Neural cell (in vitro differentiated cells): ENCODE measurements around the gene LDLRAD3. TPM values are rescaled to one million over a fixed set of nuclear protein-coding genes. Genes with fewer than 3 reads are reported as not detected.

ENCODE experiments used
- H2AFZ ChIP-seq: fragments of 200-600, 300-800 bp; sonication (generic), shearing (Covaris generic); 2 replicates; pipeline ENCODE4 v1.6.0; 2014; ENCODE audit warnings: low read depth, mild to moderate bottlenecking, antibody characterized with exemption, low read length, moderate library complexity
- H3F3A ChIP-seq: fragments of 200-600 bp; shearing (Covaris generic); 2 replicates; pipeline ENCODE4 v1.6.1; 2016; ENCODE audit warnings: mild to moderate bottlenecking, moderate library complexity, mixed read lengths, antibody characterized with exemption, low read length; ENCODE audit not compliant: insufficient read depth, poor library complexity, severe bottlenecking
- H3K27ac ChIP-seq: fragments of 200-600, 300-800 bp; sonication (generic), shearing (Covaris generic); 2 replicates; pipeline ENCODE4 v1.5.1; 2014; ENCODE audit warnings: mild to moderate bottlenecking, low read length, moderate library complexity
- H3K27me3 ChIP-seq: fragments of 300-800, 200-600 bp; sonication (generic), shearing (Covaris generic); 2 replicates; pipeline ENCODE4 v1.6.0; 2014; ENCODE audit warnings: mild to moderate bottlenecking, low read depth, low read length, moderate library complexity; ENCODE audit not compliant: insufficient read depth
- H3K36me3 ChIP-seq: fragments of 300-800, 200-600 bp; sonication (generic), shearing (Covaris generic); 2 replicates; pipeline ENCODE4 v1.5.1; 2014; ENCODE audit warnings: mild to moderate bottlenecking, antibody characterized with exemption, low read length, moderate library complexity; ENCODE audit not compliant: insufficient read depth
- H3K4me2 ChIP-seq: fragments of 300-800, 200-600 bp; sonication (generic), shearing (Covaris generic); 2 replicates; pipeline ENCODE4 v1.6.0; 2014; ENCODE audit warnings: mild to moderate bottlenecking, low read length
- H3K4me3 ChIP-seq: fragments of 300-800, 200-600 bp; sonication (generic), shearing (Covaris generic); 2 replicates; pipeline ENCODE4 v1.5.1; 2014; ENCODE audit warnings: mild to moderate bottlenecking, low read length, moderate library complexity
- H3K79me2 ChIP-seq: fragments of 200-600 bp; shearing (Covaris generic); replicated peaks from 2 replicates; pipeline ENCODE4 v1.6.0; 2014; ENCODE audit warnings: mild to moderate bottlenecking, low read length, moderate library complexity; ENCODE audit not compliant: insufficient read depth
- H3K9ac ChIP-seq: fragments of 300-800, 200-600 bp; sonication (generic), shearing (Covaris generic); 2 replicates; pipeline ENCODE4 v1.6.1; 2016; ENCODE audit warnings: mild to moderate bottlenecking, low read length, mixed read lengths
- H3K9me2 ChIP-seq: fragments of 200-600 bp; shearing (Covaris generic); 2 replicates; pipeline ENCODE4 v1.6.1; 2016; ENCODE audit warnings: mild to moderate bottlenecking, low read length, mixed read lengths; ENCODE audit not compliant: insufficient read depth
- H3K9me3 ChIP-seq: fragments of 200-600, 300-800 bp; sonication (generic), shearing (Covaris generic); 2 replicates; pipeline ENCODE4 v1.6.1; 2016; ENCODE audit warnings: mild to moderate bottlenecking, mixed run types, low read length, moderate library complexity, mixed read lengths
- H4K20me1 ChIP-seq: fragments of 200-600 bp; shearing (Covaris generic); 2 replicates; pipeline ENCODE4 v1.6.1; 2016; ENCODE audit warnings: mild to moderate bottlenecking, mixed run types; ENCODE audit not compliant: insufficient read depth
- EZH2 ChIP-seq: fragments of 200-600, 300-800 bp; shearing (Covaris generic), sonication (generic); IDR thresholded peaks from 2 replicates; pipeline ENCODE4 v1.6.1; 2014; ENCODE audit warnings: antibody characterized with exemption, low read length, borderline replicate concordance, mild to moderate bottlenecking; ENCODE audit not compliant: insufficient read depth, poor library complexity, severe bottlenecking
- POLR2AphosphoS5 ChIP-seq: IDR thresholded peaks from 2 replicates; pipeline ENCODE4 v1.6.1; 2012
- RAD21 ChIP-seq: fragments of 450-650 bp; conservative IDR thresholded peaks from 2 replicates; pipeline ENCODE4 v1.6.1; 2014; ENCODE audit warnings: antibody characterized with exemption, mild to moderate bottlenecking, moderate library complexity
- SMC3 ChIP-seq: fragments of 450-650 bp; conservative IDR thresholded peaks from 2 replicates; pipeline ENCODE4 v1.6.1; 2014; ENCODE audit warnings: antibody characterized with exemption, mild to moderate bottlenecking, moderate library complexity; ENCODE audit not compliant: poor library complexity
- TAF1 ChIP-seq: IDR thresholded peaks from 2 replicates; pipeline ENCODE4 v1.6.1; 2012; ENCODE audit warnings: low read depth
- polyA plus RNA-seq: library from polyadenylated mRNA; depleted of rRNA; stranded (reverse); fragments of >200 nt; gene quantifications from 2 replicates; pipeline ENCODE4 v1.2.3, GENCODE V29; 2014
- TF ChIP-seq, protein P1 (sequence below): fragments of 450-650 bp; IDR thresholded peaks from 2 replicates; pipeline ENCODE4 v1.5.1; 2014; ENCODE audit warnings: antibody characterized with exemption, mild to moderate bottlenecking, moderate library complexity; ENCODE audit not compliant: poor library complexity, severe bottlenecking
- TF ChIP-seq, protein P2 (sequence below): IDR thresholded peaks from 2 replicates; pipeline ENCODE4 v1.6.1; 2012; ENCODE audit warnings: borderline replicate concordance

The LDLRAD3 gene
- polyA plus RNA-seq, 1 donor from 2014 or later, result 3.5 TPM

DNA sequence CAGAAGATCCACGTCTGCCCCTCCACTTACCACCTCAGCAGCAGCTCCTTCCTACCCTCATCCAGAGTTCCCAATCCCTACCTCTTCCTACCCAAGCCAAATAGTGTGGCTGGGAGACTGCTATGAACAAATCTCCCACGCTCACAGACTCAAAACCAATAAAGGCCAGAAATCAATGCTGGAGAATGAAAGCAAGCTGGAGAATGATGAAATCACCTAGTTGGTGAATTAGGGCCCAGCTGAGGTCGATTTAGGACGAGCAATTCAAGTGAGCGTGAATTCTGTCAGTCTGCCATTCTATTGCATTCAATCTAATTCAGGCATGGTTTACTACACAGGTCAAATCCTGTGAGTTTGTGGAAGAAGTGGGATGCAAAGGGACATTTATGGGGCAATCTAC, 322.9 kb downstream of the LDLRAD3 start:
- Histone ChIP-seq H3K9me2 (no peaks in the 10 kb centered on the region), H3K9me3 (no peaks in the 10 kb centered on the region), H3K4me3 (no peak overlapping the region), H3K79me2 (no peaks in the 10 kb centered on the region), H3K27me3 (no peaks in the 10 kb centered on the region), H3F3A (no peaks in the 10 kb centered on the region), H3K27ac (no peak overlapping the region), H3K9ac (peak overlapping the region; percentile 5), H3K4me2 (no peak overlapping the region), H2AFZ (no peak overlapping the region), H3K36me3 (peaks cover 8% of the 10 kb centered on the region), H4K20me1 (no peaks in the 10 kb centered on the region)
- no peak for TF ChIP-seq SMC3
- TF ChIP-seq EZH2, result no peak
- TF ChIP-seq POLR2AphosphoS5, result no peak

- Histone ChIP-seq H3F3A (no peaks in the 10 kb centered on the region), H3K27me3 (no peaks in the 10 kb centered on the region), H3K9me2 (no peaks in the 10 kb centered on the region), H3K9ac (no peak overlapping the region), H3K36me3 (peaks cover 14% of the 10 kb centered on the region), H3K4me2 (no peak overlapping the region), H4K20me1 (no peaks in the 10 kb centered on the region), H3K9me3 (no peaks in the 10 kb centered on the region), H3K4me3 (no peak overlapping the region), H3K79me2 (no peaks in the 10 kb centered on the region), H3K27ac (no peak overlapping the region), H2AFZ (no peak overlapping the region)
- TF ChIP-seq POLR2AphosphoS5 (no peak), EZH2 (no peak), TAF1 (no peak), SMC3 (no peak), RAD21 (no peak)
- TF ChIP-seq, protein P1, sequence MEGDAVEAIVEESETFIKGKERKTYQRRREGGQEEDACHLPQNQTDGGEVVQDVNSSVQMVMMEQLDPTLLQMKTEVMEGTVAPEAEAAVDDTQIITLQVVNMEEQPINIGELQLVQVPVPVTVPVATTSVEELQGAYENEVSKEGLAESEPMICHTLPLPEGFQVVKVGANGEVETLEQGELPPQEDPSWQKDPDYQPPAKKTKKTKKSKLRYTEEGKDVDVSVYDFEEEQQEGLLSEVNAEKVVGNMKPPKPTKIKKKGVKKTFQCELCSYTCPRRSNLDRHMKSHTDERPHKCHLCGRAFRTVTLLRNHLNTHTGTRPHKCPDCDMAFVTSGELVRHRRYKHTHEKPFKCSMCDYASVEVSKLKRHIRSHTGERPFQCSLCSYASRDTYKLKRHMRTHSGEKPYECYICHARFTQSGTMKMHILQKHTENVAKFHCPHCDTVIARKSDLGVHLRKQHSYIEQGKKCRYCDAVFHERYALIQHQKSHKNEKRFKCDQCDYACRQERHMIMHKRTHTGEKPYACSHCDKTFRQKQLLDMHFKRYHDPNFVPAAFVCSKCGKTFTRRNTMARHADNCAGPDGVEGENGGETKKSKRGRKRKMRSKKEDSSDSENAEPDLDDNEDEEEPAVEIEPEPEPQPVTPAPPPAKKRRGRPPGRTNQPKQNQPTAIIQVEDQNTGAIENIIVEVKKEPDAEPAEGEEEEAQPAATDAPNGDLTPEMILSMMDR, result no peak
- TF ChIP-seq, protein P2, sequence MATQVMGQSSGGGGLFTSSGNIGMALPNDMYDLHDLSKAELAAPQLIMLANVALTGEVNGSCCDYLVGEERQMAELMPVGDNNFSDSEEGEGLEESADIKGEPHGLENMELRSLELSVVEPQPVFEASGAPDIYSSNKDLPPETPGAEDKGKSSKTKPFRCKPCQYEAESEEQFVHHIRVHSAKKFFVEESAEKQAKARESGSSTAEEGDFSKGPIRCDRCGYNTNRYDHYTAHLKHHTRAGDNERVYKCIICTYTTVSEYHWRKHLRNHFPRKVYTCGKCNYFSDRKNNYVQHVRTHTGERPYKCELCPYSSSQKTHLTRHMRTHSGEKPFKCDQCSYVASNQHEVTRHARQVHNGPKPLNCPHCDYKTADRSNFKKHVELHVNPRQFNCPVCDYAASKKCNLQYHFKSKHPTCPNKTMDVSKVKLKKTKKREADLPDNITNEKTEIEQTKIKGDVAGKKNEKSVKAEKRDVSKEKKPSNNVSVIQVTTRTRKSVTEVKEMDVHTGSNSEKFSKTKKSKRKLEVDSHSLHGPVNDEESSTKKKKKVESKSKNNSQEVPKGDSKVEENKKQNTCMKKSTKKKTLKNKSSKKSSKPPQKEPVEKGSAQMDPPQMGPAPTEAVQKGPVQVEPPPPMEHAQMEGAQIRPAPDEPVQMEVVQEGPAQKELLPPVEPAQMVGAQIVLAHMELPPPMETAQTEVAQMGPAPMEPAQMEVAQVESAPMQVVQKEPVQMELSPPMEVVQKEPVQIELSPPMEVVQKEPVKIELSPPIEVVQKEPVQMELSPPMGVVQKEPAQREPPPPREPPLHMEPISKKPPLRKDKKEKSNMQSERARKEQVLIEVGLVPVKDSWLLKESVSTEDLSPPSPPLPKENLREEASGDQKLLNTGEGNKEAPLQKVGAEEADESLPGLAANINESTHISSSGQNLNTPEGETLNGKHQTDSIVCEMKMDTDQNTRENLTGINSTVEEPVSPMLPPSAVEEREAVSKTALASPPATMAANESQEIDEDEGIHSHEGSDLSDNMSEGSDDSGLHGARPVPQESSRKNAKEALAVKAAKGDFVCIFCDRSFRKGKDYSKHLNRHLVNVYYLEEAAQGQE, result no peak
Observed at GRCh38 chr11:36268337-36268985, 324.6 kb downstream of the LDLRAD3 start.

- no peaks in the 10 kb centered on the region for H3K27me3 ChIP-seq
- no peaks in the 10 kb centered on the region for H3K9me2 ChIP-seq
- no peaks in the 10 kb centered on the region for H3F3A ChIP-seq
- no peak overlapping the region for H3K9ac ChIP-seq
- no peak overlapping the region for H3K27ac ChIP-seq
- H3K79me2 ChIP-seq, result no peaks in the 10 kb centered on the region
- H2AFZ ChIP-seq, result no peak overlapping the region
- peaks cover 14% of the 10 kb centered on the region for H3K36me3 ChIP-seq
- no peaks in the 10 kb centered on the region for H4K20me1 ChIP-seq
- no peak overlapping the region for H3K4me3 ChIP-seq
- no peaks in the 10 kb centered on the region for H3K9me3 ChIP-seq
- H3K4me2 ChIP-seq, result no peak overlapping the region
- TF ChIP-seq SMC3, result no peak
- no peak for TF ChIP-seq RAD21
- TF ChIP-seq POLR2AphosphoS5, result no peak
- TF ChIP-seq, protein P2, result no peak
Observed at GRCh38 chr11:36270701-36271100, 326.8 kb downstream of the LDLRAD3 start.
